Stimulated activated CD4-positive, alpha-beta T cell treated with anti-CD3 and anti-CD28 coated beads, TNF-alpha, amount 100 ng/mL, for 48 hours (primary cell): ENCODE results near the gene CALHM4.
"Not testable (repeated sequence)": the region's sequence is repeated elsewhere in the genome, so short reads cannot be mapped to it uniquely, and the experiment has no call there.

Experiments
- DNase-seq, 3 donors: peaks; one replicate each; pipeline ENCODE4 v3.0.0-alpha.2; 2020; ENCODE audit warnings: low read depth in 3 of 3

Gene CALHM4

DNA sequence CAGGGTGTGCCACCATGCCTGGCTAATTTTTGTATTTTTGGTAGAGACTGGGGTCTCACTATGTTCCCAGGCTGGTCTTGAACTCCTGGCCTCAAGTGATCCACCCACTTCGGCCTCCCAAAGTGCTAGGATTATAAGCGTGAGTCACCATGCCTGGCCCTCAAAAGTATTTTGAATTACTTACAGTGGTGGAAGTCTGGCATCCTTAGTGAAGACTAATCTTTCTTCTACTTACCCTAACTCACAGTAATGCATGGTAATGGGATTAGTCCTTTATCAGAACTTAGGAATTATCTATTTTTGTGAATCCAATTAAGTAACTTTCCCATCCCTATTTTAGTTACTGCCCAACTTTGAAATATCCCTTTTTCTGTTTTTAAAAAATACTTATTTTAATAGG, 21.7 kb downstream of the CALHM4 start:
- DNase-seq, result no peak

DNA sequence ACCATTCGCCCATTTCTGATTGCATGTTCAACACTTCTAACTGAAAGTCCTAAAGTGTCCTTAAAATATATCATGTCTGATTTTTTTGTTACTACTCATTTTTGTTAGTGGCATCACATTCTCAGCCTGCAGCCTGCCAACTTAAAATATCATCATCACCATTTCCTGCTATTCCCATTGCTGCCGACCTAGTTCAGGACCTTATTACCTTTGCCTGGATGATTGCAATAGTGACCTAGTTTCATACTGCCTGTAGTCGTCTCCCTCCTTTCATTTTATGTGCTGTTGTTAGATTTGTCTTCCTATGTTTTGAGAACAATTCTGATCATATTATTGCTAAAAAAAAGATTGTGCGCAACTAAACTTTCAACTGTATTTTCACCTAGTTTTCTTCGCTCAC, 23.9 kb downstream of the CALHM4 start:
- no peak for DNase-seq

DNA sequence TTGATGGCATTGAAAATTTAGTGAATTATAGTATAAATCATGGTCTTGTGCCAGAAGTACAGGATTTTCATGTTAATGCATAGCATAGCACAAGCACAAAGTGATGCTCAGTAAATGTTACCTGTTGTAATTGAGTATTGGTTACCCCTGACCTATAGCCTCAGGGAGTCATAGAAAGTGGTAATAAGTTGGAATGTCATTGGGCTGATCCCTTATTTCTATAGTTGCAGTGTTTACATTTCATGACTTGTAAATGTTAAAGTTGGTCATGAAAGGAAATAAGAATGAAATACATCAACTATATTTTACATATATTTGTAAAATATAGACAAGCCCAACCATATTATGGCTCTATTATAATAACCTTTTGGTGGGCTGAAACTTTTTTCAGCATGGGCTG, 24.8 kb downstream of the CALHM4 start:
- no peak for DNase-seq

DNA sequence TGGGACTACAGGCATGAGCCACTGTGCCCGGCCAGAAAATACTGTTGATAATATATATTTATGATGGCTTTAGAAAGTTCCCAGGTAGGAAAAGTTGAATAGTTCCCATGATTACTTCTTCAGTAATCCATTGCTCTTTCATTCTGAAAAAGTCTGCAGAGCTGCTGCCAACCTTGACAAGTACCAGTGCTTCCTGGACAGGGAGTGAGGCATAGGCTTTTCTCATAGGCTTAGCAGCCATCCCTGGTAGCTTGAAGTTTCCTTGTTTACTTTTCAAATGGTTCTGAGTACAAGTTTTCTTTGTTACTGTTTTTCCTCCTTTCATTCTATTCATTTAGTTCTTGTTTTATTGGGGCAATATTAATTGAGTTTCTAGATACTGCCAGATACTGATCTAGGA, 25.6 kb downstream of the CALHM4 start:
- no peak for DNase-seq

DNA sequence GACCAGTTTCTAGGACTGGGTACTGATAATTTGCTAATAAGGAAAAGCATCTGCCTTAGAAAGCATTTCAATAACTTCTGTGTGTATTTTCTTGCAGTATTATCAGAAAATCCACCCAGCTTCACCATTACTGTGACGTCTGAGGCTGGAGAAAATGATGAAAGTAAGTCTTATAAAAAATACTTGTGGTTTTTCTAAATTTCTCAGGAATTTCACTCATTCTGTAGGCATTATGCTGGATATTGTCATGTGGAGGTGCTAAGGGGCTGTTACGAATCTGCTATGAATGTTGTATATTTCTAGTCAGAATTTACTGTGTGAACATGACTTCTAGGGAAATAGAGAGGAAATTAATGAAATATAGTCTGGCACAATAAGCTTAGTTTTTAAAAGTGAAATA, 26.6 kb downstream of the CALHM4 start:
- no peak for DNase-seq

DNA sequence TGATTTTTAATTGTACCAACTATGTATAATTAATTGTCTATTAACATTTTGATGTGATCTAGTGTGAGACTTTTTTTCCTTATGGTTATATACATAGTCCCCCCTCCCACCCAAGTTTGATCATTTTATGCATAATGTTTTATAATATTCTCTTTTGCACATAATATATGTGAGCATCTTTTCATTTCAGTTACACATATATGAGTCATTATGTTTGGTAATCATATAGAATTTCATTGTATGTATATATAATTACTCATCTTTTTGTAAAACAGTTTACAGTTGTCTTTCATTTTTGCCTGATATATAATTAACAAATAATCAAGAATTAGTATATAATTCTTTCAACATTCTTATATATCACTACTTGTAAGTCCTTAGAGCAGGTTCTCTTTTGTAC, 32.7 kb downstream of the CALHM4 start:
- DNase-seq, result no peak

DNA sequence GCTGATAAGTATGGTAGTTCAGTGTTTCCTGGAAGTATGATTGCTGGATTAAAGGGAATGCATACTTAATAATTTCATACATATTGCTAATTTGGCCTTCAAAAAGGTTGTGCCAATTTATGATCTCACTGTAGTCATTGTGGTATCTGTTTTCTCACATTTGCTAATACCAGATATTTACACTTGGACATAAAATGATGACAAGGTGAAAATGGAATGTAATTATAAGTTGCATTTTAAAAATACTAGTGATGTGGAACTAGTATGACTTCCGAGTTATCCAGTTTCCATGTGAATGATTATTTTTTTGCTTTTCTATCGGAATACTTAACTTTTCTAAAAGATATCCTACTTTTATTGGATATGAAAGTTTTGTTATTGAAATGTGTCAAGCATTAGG, 33.2 kb downstream of the CALHM4 start:
- no peak for DNase-seq

DNA sequence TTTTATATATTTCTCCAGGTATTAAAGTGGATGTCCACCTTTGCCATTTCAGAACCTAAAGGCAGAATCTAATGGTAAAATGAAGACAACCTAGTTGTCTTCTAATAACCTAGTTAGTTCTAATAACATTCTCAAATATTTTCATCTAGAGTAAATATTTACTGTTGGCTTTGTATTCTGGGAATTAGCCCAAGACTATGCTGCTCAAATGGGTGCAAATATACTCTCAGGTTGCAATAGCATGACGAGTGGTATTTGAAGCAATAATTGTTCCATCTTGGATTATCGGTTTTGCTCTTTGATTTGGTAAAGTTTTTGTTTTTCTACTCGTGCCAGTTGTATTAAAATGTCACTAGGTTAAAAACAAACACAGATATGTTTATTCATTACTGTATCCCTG, 41.7 kb downstream of the CALHM4 start:
- no peak for DNase-seq

DNA sequence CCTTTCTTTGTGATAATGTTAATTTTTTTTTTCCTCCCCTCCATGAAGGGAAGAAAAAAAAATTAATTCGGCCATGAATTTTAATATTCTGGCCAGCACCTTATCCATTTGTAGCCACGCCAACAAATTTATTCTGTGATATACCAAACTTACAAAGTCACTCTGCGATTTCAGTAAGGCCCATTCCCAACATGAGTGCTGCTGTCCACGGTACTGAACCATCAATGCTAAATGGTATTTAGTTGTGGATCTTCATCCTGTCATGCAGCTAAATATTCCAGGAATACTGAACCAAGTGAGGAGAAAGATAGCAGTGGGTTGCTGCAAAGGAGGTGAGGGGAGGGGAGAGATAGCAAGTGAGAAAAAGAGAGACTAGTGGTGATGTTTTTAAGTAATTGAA, 43.3 kb downstream of the CALHM4 start:
- no peak for DNase-seq

DNA sequence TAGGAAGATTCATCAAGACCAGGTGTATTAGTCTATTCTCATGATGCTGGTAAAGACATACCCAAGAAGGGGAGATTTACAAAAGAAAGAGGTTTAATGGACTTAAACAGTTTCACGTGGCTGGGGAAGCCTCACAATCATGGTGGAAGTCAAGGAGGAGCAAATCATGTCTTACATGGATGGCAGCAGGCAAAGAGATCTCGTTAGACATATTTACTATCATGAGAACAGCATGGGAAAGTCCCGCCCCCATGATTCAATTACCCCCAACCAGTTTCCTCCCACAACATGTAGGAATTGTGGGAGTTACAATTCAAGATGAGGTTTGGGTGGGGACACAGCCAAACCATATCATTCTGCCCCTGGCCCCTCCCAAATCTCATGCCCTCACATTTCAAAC, 50.4 kb downstream of the CALHM4 start:
- DNase-seq, result not testable (repeated sequence)

DNA sequence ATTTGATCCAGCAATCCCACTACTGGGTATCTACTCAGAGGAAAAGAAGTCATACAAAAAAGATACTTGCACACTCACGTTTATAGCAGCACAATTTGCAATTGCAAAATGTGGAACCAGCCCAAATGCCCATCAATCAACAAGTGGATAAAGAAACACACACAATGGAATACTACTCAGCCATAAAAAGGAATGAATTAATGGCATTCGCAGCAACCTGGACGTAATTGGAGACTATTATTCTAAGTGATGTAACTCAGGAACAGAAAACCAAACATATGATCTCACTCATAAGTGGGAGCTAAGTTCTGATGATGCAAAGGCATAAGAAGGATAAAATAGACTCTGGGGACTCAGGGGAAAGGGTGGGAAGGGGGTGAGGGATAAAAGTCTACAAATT, 51.3 kb downstream of the CALHM4 start:
- not testable (repeated sequence) for DNase-seq

DNA sequence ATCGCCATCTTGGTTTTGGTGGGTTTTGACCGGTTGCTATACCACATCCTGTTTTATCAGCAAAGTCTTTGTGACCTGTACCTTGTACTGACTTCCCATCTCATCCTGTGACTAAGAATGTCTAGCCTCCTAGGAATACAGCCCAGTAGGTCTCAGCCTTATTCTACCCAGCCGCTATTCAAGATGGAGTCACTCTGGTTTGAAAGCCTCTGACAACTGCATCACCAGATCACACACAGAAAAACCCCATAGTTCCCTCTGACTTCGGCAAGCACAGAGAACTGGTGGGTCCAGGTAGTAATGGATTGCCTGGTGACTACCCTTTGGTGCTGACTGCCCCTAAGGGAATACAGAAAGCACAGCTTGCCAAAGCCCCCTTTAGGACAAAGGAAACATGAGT, 52.4 kb downstream of the CALHM4 start:
- no peak for DNase-seq
